GM19452 (cell line): ENCODE results near the gene RFX2.

Source experiments
- ATAC-seq: cut with Tn5 transposase; IDR thresholded peaks from one replicate; pipeline ENCODE4 v1.9.1; 2021; ENCODE audit not compliant: unreplicated experiment

Gene RFX2

DNA sequence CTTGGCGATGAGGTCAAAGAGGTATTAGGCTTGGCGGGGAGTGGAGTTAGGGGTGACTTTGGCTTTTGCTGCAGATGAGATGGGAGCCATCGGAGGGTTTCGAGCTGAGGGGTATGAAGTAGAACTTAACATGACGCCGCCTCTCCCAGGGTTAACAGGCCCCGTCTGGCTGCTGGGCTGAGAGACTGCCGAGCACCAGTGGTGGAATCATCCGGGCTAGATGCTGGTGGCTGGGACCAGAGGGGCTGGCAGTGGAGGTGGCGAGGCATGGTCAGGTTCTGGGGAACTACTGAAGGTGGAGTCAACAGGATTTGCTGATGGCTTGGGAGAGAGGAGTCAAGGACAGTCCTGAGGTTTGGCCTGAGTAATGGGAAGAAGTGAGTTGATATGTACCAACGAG is 4.9 kb downstream of the RFX2 start:
- ATAC-seq: no peak

DNA sequence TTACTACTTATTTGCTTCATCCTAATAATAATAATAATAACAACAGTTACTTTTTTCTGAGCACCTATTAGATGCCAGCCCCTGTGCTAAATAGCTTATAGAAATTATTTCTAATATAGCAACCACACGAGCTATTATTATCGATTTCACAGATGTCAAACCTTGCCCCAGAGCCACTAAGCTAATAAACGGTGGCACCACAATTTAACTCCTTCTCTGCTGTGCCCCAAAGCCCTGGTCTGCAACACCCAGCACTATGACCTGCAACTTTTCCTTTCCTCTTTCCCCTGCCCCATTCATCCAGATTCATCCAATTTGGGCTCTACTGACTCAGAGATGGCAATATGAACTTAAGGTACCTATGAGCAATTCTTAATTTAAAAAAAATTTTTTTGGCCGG is 6.4 kb downstream of the RFX2 start:
- no peak for ATAC-seq

DNA sequence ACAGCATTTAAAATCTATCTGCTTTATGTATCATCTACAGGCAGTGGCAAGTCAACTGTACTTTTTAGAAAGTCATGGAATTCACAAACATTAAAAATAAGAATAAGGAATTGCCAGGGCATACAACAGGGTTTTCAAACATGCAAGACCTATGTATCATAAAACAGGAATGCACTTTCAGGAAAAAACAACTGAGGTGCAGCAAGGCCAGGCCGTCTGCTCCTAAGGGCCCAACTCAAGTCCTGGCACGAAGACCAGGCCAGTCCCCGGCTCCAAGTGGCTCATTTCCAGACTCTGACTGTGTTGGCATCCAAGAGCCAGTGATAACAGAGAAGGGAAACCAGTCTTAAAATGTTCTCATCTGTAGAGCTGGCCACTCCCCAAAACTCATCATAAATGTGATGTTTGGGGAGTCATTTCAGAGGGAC is 7.1 kb downstream of the RFX2 start:
- no peak for ATAC-seq

DNA sequence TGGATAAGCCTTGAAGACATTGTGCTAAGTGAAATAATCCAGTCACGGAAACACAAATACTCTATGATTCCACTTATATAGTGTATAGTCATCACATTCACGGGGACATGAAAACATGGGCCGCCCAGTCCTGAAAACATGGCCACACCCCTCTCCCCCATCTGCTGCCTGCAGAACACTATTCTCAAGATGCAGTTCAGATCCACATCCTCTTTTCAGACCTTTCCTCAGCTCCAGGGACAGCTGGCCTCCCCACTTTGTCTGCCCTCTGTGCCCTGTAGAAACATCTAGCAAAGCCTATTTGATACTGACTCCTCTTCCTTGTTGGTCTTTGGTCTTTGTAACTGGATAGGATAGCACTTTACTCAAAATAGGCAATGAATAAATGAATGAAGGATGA is 8.3 kb downstream of the RFX2 start:
- ATAC-seq: no peak

DNA sequence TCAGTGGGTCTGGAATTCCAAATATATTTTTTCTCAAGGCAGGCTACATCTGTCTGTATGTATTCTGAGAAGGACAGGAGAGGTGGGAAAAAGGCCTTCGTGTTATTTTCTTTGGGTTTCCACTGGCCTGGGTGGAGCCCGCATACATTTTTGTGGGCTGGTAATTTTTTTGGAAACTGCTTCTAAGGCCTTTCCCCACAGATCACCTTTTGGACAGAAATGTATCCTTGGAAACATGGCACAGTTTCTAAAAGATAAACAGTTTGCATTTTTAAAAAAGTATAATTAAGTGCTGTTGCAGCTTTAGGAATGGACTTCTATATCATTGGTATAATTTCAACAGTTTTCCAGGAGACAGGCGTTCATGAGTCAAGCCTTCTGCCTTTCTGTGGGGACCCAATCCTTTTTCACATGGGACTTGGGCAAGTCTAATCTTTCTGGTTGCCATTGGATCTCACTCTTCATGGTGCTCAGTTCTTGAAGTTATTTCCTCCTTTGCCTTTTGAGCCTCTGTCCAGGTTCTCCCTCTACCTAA is 8.9 kb downstream of the RFX2 start:
- no peak for ATAC-seq

DNA sequence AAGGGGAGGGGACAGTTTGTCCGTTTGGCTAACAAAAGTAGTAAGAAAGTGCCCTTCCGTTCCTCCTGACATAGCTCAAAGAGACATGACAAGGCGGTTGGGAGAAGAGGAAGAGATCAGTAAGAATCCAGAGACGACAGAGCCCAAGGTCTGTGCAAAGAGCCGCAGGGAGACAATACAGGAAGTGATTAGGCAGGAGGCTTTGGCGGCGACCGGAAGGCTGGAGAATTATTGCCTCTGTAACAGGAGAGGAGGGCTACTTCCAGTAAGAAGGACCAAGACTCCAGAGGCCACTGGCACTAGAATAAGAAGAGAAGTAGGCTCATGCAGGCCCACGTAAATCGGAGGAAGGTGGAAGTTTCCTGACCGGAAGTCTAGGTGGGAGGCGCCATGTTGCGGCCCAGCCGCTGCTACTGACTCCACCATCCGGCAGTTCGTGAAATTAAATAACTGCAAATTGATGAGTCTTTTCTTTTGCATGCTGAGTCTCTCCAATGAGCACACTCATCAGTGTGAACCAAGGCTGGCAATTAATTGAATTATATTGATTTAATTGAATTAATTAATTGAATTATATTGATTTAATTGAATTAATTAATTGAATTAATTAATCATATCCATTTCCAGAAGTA is 9.9 kb downstream of the RFX2 start:
- no peak for ATAC-seq

DNA sequence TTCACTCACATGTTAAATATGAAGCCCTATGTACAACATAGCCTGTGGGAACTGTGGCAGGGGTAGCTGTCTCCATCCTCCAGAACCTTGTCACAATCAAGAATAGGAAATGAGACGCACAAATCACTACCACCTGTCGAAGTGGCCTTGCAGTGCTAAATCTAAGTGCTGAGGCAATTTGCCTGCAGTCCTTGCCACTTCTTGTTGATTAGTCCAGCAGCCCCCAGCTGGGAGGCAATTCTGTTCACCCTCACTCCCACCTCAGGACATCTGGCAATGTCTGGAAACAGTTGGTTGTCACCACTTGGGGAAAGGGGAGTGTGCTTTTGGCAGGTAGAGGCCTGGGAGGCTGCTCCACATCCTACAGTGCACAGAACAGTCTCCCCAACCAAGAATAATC is 10.7 kb downstream of the RFX2 start:
- ATAC-seq: no peak

DNA sequence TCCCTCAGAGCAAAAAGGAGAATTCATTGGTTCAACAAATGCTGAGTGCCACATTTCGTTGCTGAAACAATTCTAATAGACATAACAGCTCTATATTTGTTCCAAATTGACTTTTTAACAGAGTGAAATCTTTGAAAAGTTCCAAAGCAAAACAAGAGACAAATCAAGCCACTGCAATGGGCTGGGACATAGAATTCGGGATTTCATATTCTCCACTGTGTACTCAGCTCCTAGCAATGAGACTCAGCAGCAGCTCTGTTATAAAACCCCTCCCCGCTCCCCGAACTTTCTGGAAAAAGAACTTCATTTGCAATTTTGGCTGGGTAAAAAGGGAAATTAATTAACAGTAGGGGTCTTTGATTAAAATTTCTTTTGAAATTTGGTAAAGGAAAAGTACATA is 11.3 kb downstream of the RFX2 start:
- no peak for ATAC-seq

DNA sequence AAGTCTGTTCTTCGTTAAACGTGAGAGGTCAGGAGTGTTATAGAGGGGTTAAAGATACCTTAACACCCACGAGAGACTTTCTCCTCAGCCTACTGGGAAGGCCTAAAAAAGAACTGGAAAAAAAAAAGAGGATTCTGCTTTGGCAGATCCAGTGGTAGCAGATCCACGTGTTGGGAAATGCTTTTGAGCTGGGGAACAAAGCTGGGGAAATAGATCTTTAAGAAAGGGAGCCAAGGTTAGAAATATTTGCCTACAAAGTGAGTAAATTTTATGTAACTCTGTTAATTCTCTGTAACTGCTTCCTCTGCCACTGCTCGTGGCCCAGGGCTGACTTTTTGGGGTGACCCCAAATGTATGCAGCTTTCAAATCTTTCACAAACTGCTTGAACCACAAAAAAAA is 11.7 kb downstream of the RFX2 start:
- ATAC-seq: no peak

DNA sequence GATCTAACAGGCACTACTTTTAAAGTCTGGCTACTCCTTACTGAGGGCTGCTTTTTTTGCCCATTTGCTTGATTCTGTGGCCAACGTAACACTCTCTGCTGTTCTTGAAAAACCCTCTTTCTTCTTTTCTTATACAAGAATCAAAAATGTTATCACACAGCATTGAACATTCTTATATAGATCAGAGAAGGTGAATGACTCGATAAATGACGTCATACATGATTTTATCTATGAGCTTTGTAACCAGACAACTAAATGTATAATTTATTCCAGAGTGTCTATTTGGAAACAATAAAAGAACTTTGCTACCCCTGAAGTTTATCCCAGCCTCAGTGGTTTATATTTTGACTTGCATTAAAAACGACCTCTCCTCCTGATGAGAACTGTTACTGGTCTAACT is 12.4 kb downstream of the RFX2 start:
- ATAC-seq: no peak

DNA sequence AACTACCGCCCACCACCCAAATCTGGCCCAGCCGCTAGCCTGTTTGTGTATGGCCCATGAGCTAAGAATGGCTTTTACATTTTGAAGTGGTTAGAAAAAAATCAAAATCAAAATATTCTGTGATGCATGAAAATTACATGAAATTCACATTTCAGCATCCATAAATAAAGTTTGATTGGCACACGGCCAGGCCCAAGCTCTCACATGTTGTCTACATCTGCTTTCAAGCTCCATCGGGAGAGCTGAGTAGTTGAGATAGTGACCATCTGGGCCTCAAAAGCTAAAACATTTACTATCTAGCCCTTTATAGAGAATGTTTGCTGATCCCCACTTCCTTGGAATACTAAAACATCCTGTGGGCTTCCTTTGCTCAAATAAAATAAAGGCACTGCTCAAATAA is 14.5 kb downstream of the RFX2 start:
- ATAC-seq: no peak

DNA sequence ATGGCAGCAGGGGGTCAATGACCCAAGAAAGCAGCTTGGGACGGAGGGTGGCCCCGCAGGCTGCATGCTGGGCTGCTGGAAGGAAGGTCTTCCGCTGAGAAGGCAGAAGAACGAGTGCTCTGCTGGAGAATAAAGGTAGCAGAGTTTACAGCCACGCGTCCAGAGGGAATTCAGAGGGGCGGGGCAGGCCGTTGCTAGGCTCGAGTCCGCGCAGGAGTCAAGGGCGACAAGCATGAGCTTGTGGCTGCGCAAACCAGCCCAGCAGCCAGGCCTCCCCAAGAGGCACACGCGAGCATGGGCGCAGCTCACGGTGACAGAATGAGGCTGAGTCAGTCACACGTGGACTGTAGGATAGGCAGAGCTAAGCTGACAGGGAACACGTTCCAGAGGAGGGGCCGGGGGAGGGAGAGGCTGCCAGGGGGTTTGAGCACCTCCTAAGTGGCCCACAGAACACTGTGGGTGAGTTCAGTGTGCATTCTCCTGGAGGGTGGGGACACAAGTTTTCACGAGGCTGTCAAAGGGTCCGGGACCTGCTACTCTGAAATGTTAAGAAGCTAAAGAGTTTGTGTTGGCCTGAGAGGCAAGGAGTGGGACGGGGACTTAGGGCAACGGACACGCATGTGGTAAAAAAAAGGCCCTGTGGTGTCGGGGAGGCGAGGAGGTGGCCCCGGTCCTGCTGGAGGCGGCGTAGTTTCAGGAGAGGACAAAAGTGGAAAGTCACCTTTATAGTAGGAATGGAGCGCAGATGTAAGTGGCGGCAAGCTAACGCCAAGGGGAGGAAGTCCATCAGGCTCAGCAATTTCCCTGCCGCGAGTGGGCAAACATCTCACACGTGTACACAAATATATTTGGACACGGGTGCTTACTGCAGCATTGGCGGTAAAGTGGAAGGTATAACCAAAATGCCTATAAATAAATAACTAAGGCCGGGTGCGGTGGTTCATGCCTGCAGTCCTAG is 17.7 kb downstream of the RFX2 start:
- no peak for ATAC-seq

DNA sequence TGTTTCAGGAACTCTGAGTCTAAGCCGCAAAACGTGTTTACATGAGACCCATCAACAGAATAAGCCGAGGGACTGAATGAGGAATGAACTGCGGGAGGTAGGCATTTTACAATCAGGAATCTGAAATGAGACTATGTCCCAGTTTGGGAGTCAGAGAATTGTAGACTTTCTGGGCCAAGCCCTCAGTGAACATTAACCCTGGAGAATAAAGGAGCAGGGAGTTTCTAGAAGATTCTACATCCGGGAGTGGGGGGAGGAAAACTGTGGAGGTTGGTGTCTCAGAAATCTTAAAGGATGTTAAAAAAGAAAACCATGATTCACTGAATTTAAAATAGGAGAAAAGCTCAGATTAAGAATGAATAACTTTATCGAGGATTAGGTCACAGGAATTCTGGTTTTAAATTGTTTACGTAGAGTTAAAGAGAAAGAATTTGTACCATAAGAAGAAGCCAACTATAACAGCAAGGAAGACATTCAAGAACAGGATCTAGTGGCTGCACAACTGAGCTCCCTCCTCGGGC is 18.5 kb downstream of the RFX2 start:
- no peak for ATAC-seq

DNA sequence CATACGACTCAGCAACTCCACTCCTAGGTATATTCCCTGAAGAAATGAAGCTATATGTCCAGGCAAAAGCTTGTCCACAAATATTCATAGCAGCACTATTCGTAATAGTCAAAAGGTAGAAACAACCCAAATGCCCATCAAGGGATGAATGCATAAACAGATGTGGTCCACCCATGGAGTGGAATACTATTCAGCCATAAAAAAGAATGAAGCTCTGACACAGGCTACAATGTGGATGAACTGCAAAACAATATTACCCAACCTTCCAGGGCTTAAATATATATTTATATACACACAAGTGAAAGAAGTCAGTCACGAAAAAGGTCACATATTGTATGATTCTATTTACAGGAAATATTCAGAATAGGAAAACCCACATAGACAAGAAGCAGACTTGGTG is 19.7 kb downstream of the RFX2 start:
- ATAC-seq: no peak

DNA sequence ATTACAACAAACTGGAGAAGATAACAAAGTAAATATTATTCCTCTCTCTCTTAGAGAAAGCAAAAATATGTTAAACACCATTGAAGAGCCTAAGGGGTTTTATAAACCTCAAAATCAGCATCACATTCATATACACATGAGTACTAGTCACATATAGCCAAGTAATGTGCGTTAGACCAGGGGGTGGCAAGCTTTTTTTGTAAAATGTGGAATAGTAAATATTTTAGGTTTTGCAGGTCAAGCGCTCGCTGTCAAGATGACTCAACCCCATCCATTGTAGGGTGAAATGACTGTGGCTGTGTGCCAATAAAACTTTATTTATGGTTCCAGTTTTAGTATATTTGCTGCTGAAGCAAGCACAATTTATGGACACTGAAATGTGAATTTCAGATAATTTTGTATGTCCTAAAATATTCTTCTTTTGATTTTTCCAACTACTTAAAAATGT is 21.7 kb downstream of the RFX2 start:
- no peak for ATAC-seq

DNA sequence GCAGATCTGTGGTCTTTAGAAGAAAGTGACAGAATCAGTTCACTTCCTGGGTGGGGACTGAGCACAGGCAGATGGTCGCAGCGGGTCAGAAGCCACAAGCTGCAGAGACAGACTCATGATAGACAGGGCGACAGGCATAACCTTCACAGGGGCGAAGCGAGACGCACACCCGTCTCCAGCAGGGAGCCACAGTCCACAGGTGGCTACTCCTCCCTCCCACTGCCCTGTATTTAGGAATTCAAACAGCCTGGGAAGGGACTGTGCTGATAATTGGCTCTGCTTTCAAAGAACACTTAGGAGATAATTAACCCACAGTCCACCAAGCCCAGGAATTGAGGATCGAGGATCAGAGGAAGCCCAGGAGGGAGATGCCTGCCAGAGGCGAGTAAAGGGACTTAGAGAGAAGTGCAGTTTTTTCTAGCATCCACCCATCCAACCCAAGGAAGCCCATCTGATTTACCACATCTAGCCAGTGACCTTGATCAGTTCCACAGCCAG is 23.2 kb downstream of the RFX2 start:
- peak; percentile 42 for ATAC-seq

DNA sequence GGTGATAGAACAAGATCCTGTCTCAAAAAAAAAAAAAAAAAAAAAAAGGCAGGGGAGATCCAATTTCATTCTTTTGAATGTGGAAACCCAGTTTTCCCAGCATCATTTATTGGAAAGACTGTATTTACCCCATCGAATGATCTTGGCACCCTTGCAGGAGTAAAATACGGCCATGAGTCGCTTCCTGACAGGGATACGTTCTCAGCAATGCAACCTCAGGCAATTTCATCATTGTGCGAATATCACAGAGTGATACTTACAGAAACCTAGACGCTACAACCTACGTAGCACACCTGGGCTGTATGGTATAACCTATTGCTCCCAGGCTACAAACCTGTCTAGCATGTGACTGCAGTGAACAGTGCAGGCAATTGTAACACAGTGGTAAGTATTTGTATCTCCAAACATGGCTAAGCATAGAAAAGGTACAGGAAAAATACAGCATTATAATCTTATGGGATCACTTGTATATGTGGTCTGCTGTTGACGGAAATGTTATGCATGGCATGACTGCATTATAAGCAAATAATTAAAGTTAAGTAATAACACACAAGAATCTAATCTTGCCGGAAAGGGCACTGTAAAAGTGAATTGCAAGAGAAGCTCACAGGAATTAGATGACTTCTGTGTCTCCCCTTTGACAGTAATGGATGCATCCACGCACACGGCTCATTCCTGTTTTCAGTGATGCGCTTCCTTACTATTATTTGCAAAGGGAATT is 24.1 kb downstream of the RFX2 start:
- no peak for ATAC-seq

DNA sequence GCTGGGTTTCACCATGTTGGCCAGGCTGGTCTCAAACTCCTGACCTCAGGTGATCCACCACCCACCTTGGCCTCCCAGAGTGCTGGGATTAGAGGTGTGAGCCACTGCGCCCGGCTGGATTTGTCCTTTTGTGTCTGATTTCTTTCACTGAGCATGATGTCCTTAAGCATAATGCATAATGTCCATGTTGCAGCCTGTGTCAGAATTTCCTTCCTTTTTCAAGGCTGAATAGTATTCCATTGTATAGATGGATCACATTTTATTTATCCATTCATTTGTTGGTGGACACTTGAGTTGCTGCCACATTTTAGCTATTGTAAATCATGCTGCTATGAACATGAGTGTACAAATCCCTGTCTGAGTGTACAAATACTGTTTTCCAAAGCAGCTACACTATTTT is 25.5 kb downstream of the RFX2 start:
- ATAC-seq: no peak

DNA sequence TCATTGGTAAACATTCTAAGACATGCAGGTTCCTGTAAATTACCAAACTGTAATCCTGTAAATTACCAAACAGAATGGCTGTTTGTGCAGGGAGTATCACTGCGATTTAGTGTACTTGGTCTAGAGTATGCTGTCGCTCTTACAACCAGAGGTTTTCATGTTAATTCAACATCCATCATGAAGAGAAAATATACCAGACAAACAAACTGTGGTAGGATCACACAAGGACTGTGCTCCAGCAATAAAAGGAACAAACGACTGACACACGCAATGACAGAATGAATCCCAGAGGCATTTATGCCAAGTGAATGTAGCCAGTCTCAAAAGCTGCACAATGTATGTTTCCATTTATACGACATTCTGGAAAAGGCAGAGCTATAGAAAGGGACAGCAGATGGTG is 31.2 kb downstream of the RFX2 start:
- no peak for ATAC-seq

DNA sequence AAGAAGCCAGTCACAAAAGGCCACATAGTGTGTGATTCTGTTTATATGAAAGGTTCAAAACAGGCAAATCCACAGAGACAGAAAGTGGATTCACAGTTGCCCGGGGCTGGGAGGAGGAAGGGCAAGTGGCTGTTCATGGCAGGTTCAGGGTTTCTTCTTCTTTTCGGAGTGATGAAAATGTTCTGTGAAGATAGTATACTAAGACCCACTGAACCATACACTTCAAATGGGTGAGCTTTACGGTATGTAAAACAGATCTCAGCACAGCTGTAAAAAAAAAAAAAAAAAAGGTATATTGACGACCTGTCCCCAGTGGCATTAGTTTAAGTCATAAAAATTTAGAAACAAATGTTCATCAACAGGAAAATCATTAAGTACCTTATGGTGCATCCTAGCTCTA is 32.2 kb downstream of the RFX2 start:
- no peak for ATAC-seq
